GM12878 (cell line): ENCODE data around the gene TPO. TPM values are rescaled to one million over a fixed set of nuclear protein-coding genes. Genes with fewer than 3 reads are reported as not detected.

Source experiments
- ATAC-seq: fragments of 200-7000 bp; cut with Tn5 transposase; 3 replicates; pipeline ENCODE4 v1.9.1; 2020; ENCODE audit warnings: mild to moderate bottlenecking, moderate library complexity
- BruUV-seq: library from RNA; stranded (reverse); fragments of 400-500 nt; replicated peaks from 2 replicates; lab custom pipeline; 2021; lab: Mats Ljungman, UMichigan
- CTCF ChIA-PET: fragments of 300-600 bp; sonication (Branson Sonifier 250); formaldehyde crosslinking; extraction: SDS; loops from one replicate; lab custom pipeline; 2021; ENCODE audit warnings: inconsistent platforms; lab: Yijun Ruan, JAX
- POLR2A ChIA-PET: fragments of 350-600 bp; formaldehyde crosslinking; extraction: SDS; loops from one replicate; lab custom pipeline; 2021; ENCODE audit warnings: inconsistent platforms; lab: Charles Lee
- RAD21 ChIA-PET: fragments of 300-600 bp; sonication (Branson Sonifier 250); formaldehyde crosslinking; loops from one replicate; lab custom pipeline; 2023; ENCODE audit warnings: antibody characterized with exemption; ENCODE audit not compliant: unreplicated experiment; lab: Charles Lee
- SMC1A ChIA-PET: fragments of 300-600 bp; sonication (Branson Sonifier 250); formaldehyde crosslinking; loops from one replicate; lab custom pipeline; 2023; ENCODE audit not compliant: unreplicated experiment, uncharacterized antibody; lab: Charles Lee
- DNase-seq: peaks from one replicate; pipeline ENCODE4 v3.0.0-alpha.2; 2011; ENCODE audit warnings: low read depth, low spot score
- FAIRE-seq: peaks from 3 replicates; lab custom pipeline; 2011; peaks lifted over from hg19 to GRCh38; lab: Jason Lieb, UNC
- H2AFZ ChIP-seq: 2 replicates; pipeline ENCODE4 v1.6.0; 2011; ENCODE audit warnings: low read depth, low read length, control low read depth; ENCODE audit not compliant: control insufficient read depth
- H3K27ac ChIP-seq: 2 replicates; pipeline ENCODE4 v1.5.1; 2011; ENCODE audit warnings: control low read depth; ENCODE audit not compliant: control insufficient read depth, insufficient read depth
- H3K27me3 ChIP-seq, 2 experiments: replicated peaks in 1 of 2; 2 replicates each; pipeline versions ENCODE4 v1.6.0 to v1.6.1; 2011; ENCODE audit warnings: low read length in 1 of 2; ENCODE audit not compliant: control insufficient read depth in 2 of 2, insufficient read depth in 2 of 2
- H3K36me3 ChIP-seq, 2 experiments: 2 replicates each; pipeline ENCODE4 v1.5.1; 2011; ENCODE audit warnings: low read length in 1 of 2; ENCODE audit not compliant: control insufficient read depth in 2 of 2, insufficient read depth in 2 of 2
- H3K4me1 ChIP-seq: 2 replicates; pipeline ENCODE4 v1.6.1; 2011; ENCODE audit warnings: mild to moderate bottlenecking, low read length, moderate library complexity, mixed read lengths; ENCODE audit not compliant: control insufficient read depth, insufficient read depth
- H3K4me2 ChIP-seq: 2 replicates; pipeline ENCODE4 v1.6.0; 2011; ENCODE audit warnings: control low read depth; ENCODE audit not compliant: control insufficient read depth, insufficient read depth
- H3K4me3 ChIP-seq: fragments of 200-600 bp; sonication (generic); 2 replicates; pipeline ENCODE4 v1.5.1; 2016
- H3K79me2 ChIP-seq: 2 replicates; pipeline ENCODE4 v1.6.0; 2011; ENCODE audit warnings: low read length; ENCODE audit not compliant: control insufficient read depth, insufficient read depth
- H3K9ac ChIP-seq: 2 replicates; pipeline ENCODE4 v1.8.0; 2011; ENCODE audit warnings: low read length, control low read depth, mixed read lengths; ENCODE audit not compliant: control insufficient read depth, insufficient read depth
- H3K9me3 ChIP-seq: replicated peaks from 3 replicates; pipeline ENCODE4 v1.5.1; 2011; ENCODE audit warnings: mild to moderate bottlenecking, low read length; ENCODE audit not compliant: control insufficient read depth, insufficient read depth
- H4K20me1 ChIP-seq: 2 replicates; pipeline ENCODE4 v1.6.0; 2011; ENCODE audit not compliant: control insufficient read depth, insufficient read depth
- ETV6 ChIP-seq, 2 experiments: fragments of 450-650 bp in 1 of 2; IDR thresholded peaks in 1 of 2; conservative IDR thresholded peaks in 1 of 2; 2 replicates each; pipeline ENCODE4 v1.6.1; 2014; ENCODE audit warnings: antibody characterized with exemption in 1 of 2, borderline replicate concordance in 1 of 2, low read depth in 1 of 2, mild to moderate bottlenecking in 1 of 2, moderate library complexity in 1 of 2
- HDAC2 ChIP-seq: fragments of 200-600 bp; sonication (generic); IDR thresholded peaks from 2 replicates; pipeline ENCODE4 v1.6.1; 2017
- MXI1 ChIP-seq: fragments of 150-350 bp; IDR thresholded peaks from 2 replicates; pipeline ENCODE4 v1.6.1; 2011; ENCODE audit warnings: low read depth, mild to moderate bottlenecking, inconsistent platforms, low read length, improper control_type of control experiment
- STAT3 ChIP-seq: IDR thresholded peaks from 2 replicates; pipeline ENCODE4 v1.6.1; 2011; ENCODE audit warnings: low read depth, low read length, improper control_type of control experiment
- WGBS: methylation state at CpG from one replicate; pipeline ENCODE4 v1.1.6; 2016; ENCODE audit warnings: low lambda C conversion rate; ENCODE audit not compliant: insufficient replicate concordance, insufficient coverage; ENCODE audit errors: missing lambda C conversion rate; 5-methylcytosine and 5-hydroxymethylcytosine counted together
- in situ Hi-C: fragments of 300-500 bp; cut with MboI; formaldehyde crosslinking; loops from 9 replicates; pipeline ENCODE4 v1.14.3; 2018; ENCODE audit warnings: mixed read lengths
- intact Hi-C: fragments of 100-400 bp; cut with micrococcal nuclease; formaldehyde crosslinking; loops from one replicate; pipeline ENCODE4 v1.14.2; 2022; ENCODE audit not compliant: unreplicated experiment
- polyA plus RNA-seq, 11 experiments: library from polyadenylated mRNA; depleted of rRNA in 4 of 11; unstranded in 6 of 11; stranded (reverse) in 5 of 11; fragments of >200 nt; fragmentation: Nextera tagmentation in 4 of 11; fragmentation: Illumina TruSeq in 1 of 11; extraction: Ambion mirVana in 4 of 11; extraction: Trizol in 1 of 11; gene quantifications; 1 replicate in 1 of 11; 2 replicates in 10 of 11; pipeline versions ENCODE4 v1.2.1 to v1.2.3, GENCODE V29; 2011 to 2016; ENCODE audit warnings: inconsistent platforms in 2 of 11, missing spikeins in 2 of 11, low read depth in 1 of 11
- total RNA-seq, 4 experiments: library from RNA; depleted of rRNA in 3 of 4; stranded (reverse); fragments of >200 nt in 3 of 4; fragmentation: Illumina TruSeq in 1 of 4; extraction: Trizol in 1 of 4; gene quantifications; 2 replicates each; pipeline versions ENCODE4 v1.2.1 to v1.2.3, GENCODE V29; 2013 to 2021
- TF ChIP-seq, protein P1 (sequence below): fragments of 450-650 bp; IDR thresholded peaks from 2 replicates; pipeline ENCODE4 v1.6.1; 2017; ENCODE audit warnings: mild to moderate bottlenecking, low read depth, inconsistent platforms; ENCODE audit not compliant: poor library complexity, severe bottlenecking
- TF ChIP-seq, protein P2 (sequence below), 3 experiments: IDR thresholded peaks in 2 of 3; conservative IDR thresholded peaks in 1 of 3; 2 replicates each; pipeline ENCODE4 v1.5.1; 2011; ENCODE audit warnings: low read depth in 3 of 3, low read length in 3 of 3, mild to moderate bottlenecking in 3 of 3, control low read depth in 2 of 3, moderate library complexity in 2 of 3, inconsistent platforms in 1 of 3, mixed read lengths in 1 of 3; ENCODE audit not compliant: control insufficient read depth in 2 of 3, insufficient read depth in 1 of 3; ENCODE audit errors: extremely low read depth in 1 of 3

Gene TPO
- total and polyA plus RNA-seq, 10 of the 15 experiments (the other 5 are each of a cell fraction or from before 2014, with no cell fraction given) = 0.07 to 0.11 TPM; not detected in 8

DNA sequence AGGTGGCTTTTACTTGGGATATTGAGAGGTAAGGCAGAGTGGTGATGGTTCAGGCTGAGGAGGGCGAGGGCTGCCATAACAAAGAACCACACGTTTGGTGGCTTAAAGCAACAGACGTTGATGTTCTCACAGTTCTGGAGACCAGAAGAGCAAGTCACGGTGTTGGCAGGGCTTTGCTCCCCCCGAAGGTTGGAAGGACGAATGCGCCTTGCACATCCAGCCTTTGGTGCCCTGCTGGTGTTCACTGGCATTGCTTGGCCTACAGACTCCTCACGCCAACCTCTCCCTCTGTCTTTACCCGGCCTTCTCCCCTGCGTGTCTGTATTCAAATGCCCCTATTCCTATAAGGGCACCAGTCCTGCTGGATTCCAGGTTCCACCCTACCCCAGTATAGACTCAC is 125.4 kb downstream of the TPO start:
- ChIA-PET RAD21 (no interaction called here), POLR2A (no interaction called here), SMC1A (no interaction called here), CTCF (no interaction called here)
- no peak overlapping the region for H3K9ac ChIP-seq
- FAIRE-seq (no peak), DNase-seq (no peak), ATAC-seq (no peak)
- no peak overlapping the region for H2AFZ ChIP-seq
- H3K79me2 ChIP-seq = no peaks in the 10 kb centered on the region
- intact Hi-C loops = no loop called here
- H4K20me1 ChIP-seq = no peaks in the 10 kb centered on the region
- WGBS = 12% methylated on average over 10 of the region's 10 CpGs
- TF ChIP-seq, protein P1, sequence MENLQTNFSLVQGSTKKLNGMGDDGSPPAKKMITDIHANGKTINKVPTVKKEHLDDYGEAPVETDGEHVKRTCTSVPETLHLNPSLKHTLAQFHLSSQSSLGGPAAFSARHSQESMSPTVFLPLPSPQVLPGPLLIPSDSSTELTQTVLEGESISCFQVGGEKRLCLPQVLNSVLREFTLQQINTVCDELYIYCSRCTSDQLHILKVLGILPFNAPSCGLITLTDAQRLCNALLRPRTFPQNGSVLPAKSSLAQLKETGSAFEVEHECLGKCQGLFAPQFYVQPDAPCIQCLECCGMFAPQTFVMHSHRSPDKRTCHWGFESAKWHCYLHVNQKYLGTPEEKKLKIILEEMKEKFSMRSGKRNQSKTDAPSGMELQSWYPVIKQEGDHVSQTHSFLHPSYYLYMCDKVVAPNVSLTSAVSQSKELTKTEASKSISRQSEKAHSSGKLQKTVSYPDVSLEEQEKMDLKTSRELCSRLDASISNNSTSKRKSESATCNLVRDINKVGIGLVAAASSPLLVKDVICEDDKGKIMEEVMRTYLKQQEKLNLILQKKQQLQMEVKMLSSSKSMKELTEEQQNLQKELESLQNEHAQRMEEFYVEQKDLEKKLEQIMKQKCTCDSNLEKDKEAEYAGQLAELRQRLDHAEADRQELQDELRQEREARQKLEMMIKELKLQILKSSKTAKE = no peak
- TF ChIP-seq HDAC2 (no peak), ETV6 (conservative IDR thresholded peaks at IDR 0.05 in 1 of 2, IDR thresholded peaks at IDR 0.05 in 1 of 2; ENCODE audit: borderline replicate concordance in 1 of 2, low read depth in 1 of 2) (no peak), MXI1 (no peak)
- H3K4me1 ChIP-seq = no peaks in the 10 kb centered on the region
- BruUV-seq = no TSS peak
- no peaks in the 10 kb centered on the region for H3K36me3 ChIP-seq
- H3K27me3 ChIP-seq = no peaks in the 10 kb centered on the region; a peak in 2 of 4 replicates
- H3K4me3 ChIP-seq = no peak overlapping the region
- H3K9me3 ChIP-seq = no peaks in the 10 kb centered on the region
- in situ Hi-C loops = no loop called here
- no peak overlapping the region for H3K4me2 ChIP-seq
- H3K27ac ChIP-seq = no peak overlapping the region

DNA sequence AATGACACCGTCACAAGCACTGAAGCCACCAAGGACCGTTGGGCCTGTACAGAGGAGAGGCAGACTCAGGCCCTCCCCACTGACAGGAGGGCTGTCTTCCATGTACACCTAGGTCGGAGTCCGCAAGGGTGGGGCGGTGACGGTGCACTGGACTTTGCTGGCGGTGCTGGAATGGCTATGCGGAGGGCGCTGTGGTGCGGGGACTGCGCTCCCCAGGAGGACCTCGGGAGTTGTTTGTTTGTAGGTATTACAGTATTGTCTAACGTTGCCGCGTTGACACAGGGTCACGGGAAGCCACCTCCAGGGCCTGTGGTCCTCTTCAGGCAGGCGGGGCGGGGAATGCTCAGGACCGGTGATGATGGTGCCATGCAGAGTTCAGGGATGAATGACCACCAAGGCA is 126.2 kb downstream of the TPO start:
- ChIA-PET POLR2A (no interaction called here), RAD21 (no interaction called here), CTCF (no interaction called here), SMC1A (no interaction called here)
- H3K9me3 ChIP-seq = no peaks in the 10 kb centered on the region
- H3K27me3 ChIP-seq = no peaks in the 10 kb centered on the region; a peak in 2 of 4 replicates
- TF ChIP-seq, protein P2, sequence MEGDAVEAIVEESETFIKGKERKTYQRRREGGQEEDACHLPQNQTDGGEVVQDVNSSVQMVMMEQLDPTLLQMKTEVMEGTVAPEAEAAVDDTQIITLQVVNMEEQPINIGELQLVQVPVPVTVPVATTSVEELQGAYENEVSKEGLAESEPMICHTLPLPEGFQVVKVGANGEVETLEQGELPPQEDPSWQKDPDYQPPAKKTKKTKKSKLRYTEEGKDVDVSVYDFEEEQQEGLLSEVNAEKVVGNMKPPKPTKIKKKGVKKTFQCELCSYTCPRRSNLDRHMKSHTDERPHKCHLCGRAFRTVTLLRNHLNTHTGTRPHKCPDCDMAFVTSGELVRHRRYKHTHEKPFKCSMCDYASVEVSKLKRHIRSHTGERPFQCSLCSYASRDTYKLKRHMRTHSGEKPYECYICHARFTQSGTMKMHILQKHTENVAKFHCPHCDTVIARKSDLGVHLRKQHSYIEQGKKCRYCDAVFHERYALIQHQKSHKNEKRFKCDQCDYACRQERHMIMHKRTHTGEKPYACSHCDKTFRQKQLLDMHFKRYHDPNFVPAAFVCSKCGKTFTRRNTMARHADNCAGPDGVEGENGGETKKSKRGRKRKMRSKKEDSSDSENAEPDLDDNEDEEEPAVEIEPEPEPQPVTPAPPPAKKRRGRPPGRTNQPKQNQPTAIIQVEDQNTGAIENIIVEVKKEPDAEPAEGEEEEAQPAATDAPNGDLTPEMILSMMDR (IDR thresholded peaks at IDR 0.05 in 2 of 3, conservative IDR thresholded peaks at IDR 0.05 in 1 of 3; ENCODE audit: control insufficient read depth in 2 of 3, extremely low read depth in 1 of 3, insufficient read depth in 1 of 3, low read depth in 3 of 3, low read length in 3 of 3) = no peak
- no peak for TF ChIP-seq STAT3
- FAIRE-seq = no peak
- in situ Hi-C loops (no loop called here), intact Hi-C loops (no loop called here)
- BruUV-seq = no TSS peak
- no peak overlapping the region for H3K27ac ChIP-seq
- no peaks in the 10 kb centered on the region for H3K36me3 ChIP-seq
- DNase-seq = no peak
- no peaks in the 10 kb centered on the region for H4K20me1 ChIP-seq
- H3K79me2 ChIP-seq = no peaks in the 10 kb centered on the region
- no peak overlapping the region for H3K4me2 ChIP-seq
- H3K4me1 ChIP-seq = no peaks in the 10 kb centered on the region
- 71% methylated on average over 19 of the region's 19 CpGs for WGBS
- no peak for ATAC-seq
- no peak overlapping the region for H2AFZ ChIP-seq
- no peak overlapping the region for H3K4me3 ChIP-seq
- no peak overlapping the region for H3K9ac ChIP-seq
